K562 (cell line): ENCODE measurements around the gene SEMA3C. TPM values are rescaled to one million over a fixed set of nuclear protein-coding genes. Genes with fewer than 3 reads are reported as not detected.

ENCODE experiments used
- E2F3 ChIP-seq: fragments of 250-450 bp; sonication (Bioruptor Pico); IDR thresholded peaks from 2 replicates; pipeline ENCODE4 v1.4.0; 2020; ENCODE audit warnings: mild to moderate bottlenecking
- EGR1 ChIP-seq: fragments of 450-650 bp; conservative IDR thresholded peaks from 2 replicates; pipeline ENCODE4 v1.6.1; 2017; ENCODE audit warnings: mild to moderate bottlenecking
- FOXP1 ChIP-seq: sonication (generic); formaldehyde crosslinking; IDR thresholded peaks from 2 replicates; pipeline ENCODE4 v1.8.0; 2022; ENCODE audit warnings: mild to moderate bottlenecking, missing genetic modification reagents
- HDAC3 ChIP-seq: fragments of 450-650 bp; IDR thresholded peaks from 2 replicates; pipeline ENCODE4 v1.6.1; 2018; ENCODE audit warnings: borderline replicate concordance, mild to moderate bottlenecking, moderate library complexity; ENCODE audit not compliant: partially characterized antibody
- KLF6 ChIP-seq: fragments of 250-450 bp; sonication (Bioruptor Pico); IDR thresholded peaks from 2 replicates; pipeline ENCODE4 v1.4.0; 2020; ENCODE audit warnings: mild to moderate bottlenecking, moderate library complexity, borderline replicate concordance
- NCOA2 ChIP-seq, 2 experiments: fragments of 450-650 bp; IDR thresholded peaks; 2 replicates each; pipeline ENCODE4 v1.6.1; 2018; ENCODE audit warnings: mild to moderate bottlenecking in 2 of 2, moderate library complexity in 1 of 2; ENCODE audit not compliant: partially characterized antibody in 2 of 2
- RBM14 ChIP-seq: fragments of 200-400 bp; formaldehyde crosslinking; IDR thresholded peaks from 2 replicates; pipeline ENCODE4 v1.6.1; 2018; ENCODE audit warnings: low read depth, mild to moderate bottlenecking, low read length, moderate library complexity, borderline replicate concordance; ENCODE audit not compliant: insufficient read depth
- YBX1 ChIP-seq: fragments of 450-650 bp; IDR thresholded peaks from 2 replicates; pipeline ENCODE4 v1.7.1; 2016; ENCODE audit warnings: mild to moderate bottlenecking
- ZNF217 ChIP-seq: sonication (generic); formaldehyde crosslinking; IDR thresholded peaks from 2 replicates; pipeline ENCODE4 v1.8.0; 2022; ENCODE audit warnings: mild to moderate bottlenecking, missing genetic modification reagents
- ZNF282 ChIP-seq: sonication (generic); formaldehyde crosslinking; IDR thresholded peaks from 2 replicates; pipeline ENCODE4 v1.8.1; 2023; ENCODE audit warnings: missing genetic modification reagents
- ZNF431 ChIP-seq: sonication (generic); formaldehyde crosslinking; IDR thresholded peaks from 2 replicates; pipeline ENCODE4 v1.8.0; 2022; ENCODE audit warnings: mild to moderate bottlenecking, missing genetic modification reagents
- ZNF764 ChIP-seq: fragments of 250-450 bp; sonication (Bioruptor Pico); IDR thresholded peaks from 2 replicates; pipeline ENCODE4 v1.4.0; 2020; ENCODE audit warnings: low read depth, mild to moderate bottlenecking, moderate library complexity
- polyA plus RNA-seq, 8 experiments: library from polyadenylated mRNA; depleted of rRNA in 4 of 8; stranded (reverse) in 5 of 8; unstranded in 3 of 8; fragments of >200 nt; fragmentation: Nextera tagmentation in 2 of 8; fragmentation: Illumina TruSeq in 1 of 8; extraction: Ambion mirVana in 2 of 8; extraction: Trizol in 1 of 8; gene quantifications; 2 replicates each; pipeline versions ENCODE4 v1.2.1 to v1.2.3, GENCODE V29; 2011 to 2014; ENCODE audit warnings: inconsistent platforms in 1 of 8, missing spikeins in 1 of 8
- total RNA-seq, 7 experiments: library from RNA; depleted of rRNA in 6 of 7; stranded (reverse); fragments of >200 nt in 6 of 7; fragmentation: Illumina TruSeq in 2 of 7; extraction: Trizol in 2 of 7; gene quantifications; 2 replicates each; pipeline versions ENCODE4 v1.2.1 to v1.2.3, GENCODE V29; 2011 to 2021; ENCODE audit warnings: low replicate concordance in 1 of 7
- TF ChIP-seq, protein P1 (sequence below), 2 experiments: fragments of 450-650 bp in 1 of 2; sonication (generic) in 1 of 2; formaldehyde crosslinking in 1 of 2; IDR thresholded peaks; 2 replicates each; pipeline versions ENCODE4 v1.7.1 to v1.9.0; 2016 to 2022; ENCODE audit warnings: inconsistent platforms in 1 of 2, mild to moderate bottlenecking in 1 of 2, missing genetic modification reagents in 1 of 2
- TF ChIP-seq, protein P2 (sequence below), 2 experiments: fragments of 450-650 bp; conservative IDR thresholded peaks; 2 replicates each; pipeline ENCODE4 v1.6.1; 2017; ENCODE audit warnings: mild to moderate bottlenecking in 2 of 2, moderate library complexity in 2 of 2

SEMA3C gene
- total and polyA plus RNA-seq, 9 of the 15 experiments (the other 6 are each of a cell fraction or from before 2014, with no cell fraction given) = 0.04 to 0.36 (median 0.12) TPM; not detected in 3

DNA sequence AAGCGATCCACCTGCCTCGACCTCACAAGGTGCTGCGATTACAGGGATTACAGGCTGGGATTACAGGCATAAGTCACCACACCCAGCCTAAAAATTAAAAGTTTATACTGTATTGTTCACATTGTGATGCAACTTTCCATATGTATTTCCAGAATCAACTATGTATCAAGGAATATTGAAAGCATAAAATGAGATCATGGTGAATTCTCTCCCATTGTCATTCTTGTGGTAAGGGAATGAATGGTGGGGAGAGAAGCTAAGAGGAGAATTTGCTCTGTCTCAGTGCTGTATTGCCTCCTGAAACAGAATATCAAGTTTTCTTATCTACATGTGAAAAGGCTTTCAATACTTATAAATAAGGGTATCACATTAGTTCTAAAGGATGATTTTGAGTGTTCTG, 198.7 kb downstream of the SEMA3C start (continued):
- TF ChIP-seq, protein P1, sequence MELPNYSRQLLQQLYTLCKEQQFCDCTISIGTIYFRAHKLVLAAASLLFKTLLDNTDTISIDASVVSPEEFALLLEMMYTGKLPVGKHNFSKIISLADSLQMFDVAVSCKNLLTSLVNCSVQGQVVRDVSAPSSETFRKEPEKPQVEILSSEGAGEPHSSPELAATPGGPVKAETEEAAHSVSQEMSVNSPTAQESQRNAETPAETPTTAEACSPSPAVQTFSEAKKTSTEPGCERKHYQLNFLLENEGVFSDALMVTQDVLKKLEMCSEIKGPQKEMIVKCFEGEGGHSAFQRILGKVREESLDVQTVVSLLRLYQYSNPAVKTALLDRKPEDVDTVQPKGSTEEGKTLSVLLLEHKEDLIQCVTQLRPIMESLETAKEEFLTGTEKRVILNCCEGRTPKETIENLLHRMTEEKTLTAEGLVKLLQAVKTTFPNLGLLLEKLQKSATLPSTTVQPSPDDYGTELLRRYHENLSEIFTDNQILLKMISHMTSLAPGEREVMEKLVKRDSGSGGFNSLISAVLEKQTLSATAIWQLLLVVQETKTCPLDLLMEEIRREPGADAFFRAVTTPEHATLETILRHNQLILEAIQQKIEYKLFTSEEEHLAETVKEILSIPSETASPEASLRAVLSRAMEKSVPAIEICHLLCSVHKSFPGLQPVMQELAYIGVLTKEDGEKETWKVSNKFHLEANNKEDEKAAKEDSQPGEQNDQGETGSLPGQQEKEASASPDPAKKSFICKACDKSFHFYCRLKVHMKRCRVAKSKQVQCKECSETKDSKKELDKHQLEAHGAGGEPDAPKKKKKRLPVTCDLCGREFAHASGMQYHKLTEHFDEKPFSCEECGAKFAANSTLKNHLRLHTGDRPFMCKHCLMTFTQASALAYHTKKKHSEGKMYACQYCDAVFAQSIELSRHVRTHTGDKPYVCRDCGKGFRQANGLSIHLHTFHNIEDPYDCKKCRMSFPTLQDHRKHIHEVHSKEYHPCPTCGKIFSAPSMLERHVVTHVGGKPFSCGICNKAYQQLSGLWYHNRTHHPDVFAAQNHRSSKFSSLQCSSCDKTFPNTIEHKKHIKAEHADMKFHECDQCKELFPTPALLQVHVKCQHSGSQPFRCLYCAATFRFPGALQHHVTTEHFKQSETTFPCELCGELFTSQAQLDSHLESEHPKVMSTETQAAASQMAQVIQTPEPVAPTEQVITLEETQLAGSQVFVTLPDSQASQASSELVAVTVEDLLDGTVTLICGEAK (IDR thresholded peaks at IDR 0.05) = no peak
- TF ChIP-seq, protein P1 (CRISPR knock-in tag; IDR thresholded peaks at IDR 0.05) = no peak
- TF ChIP-seq ZNF431 (CRISPR knock-in tag) = no peak
- no peak for TF ChIP-seq ZNF764
- no peak for TF ChIP-seq NCOA2 (IDR thresholded peaks at IDR 0.05; ENCODE audit: partially characterized antibody in 2 of 2)
- no peak for TF ChIP-seq HDAC3
- no peak for TF ChIP-seq ZNF217
- no peak for TF ChIP-seq FOXP1
- TF ChIP-seq, protein P2, sequence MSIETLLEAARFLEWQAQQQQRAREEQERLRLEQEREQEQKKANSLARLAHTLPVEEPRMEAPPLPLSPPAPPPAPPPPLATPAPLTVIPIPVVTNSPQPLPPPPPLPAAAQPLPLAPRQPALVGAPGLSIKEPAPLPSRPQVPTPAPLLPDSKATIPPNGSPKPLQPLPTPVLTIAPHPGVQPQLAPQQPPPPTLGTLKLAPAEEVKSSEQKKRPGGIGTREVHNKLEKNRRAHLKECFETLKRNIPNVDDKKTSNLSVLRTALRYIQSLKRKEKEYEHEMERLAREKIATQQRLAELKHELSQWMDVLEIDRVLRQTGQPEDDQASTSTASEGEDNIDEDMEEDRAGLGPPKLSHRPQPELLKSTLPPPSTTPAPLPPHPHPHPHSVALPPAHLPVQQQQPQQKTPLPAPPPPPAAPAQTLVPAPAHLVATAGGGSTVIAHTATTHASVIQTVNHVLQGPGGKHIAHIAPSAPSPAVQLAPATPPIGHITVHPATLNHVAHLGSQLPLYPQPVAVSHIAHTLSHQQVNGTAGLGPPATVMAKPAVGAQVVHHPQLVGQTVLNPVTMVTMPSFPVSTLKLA (conservative IDR thresholded peaks at IDR 0.05) = no peak
- TF ChIP-seq KLF6 (CRISPR knock-in tag) = no peak
- TF ChIP-seq E2F3 (CRISPR knock-in tag) = no peak
- TF ChIP-seq EGR1 = no peak
- TF ChIP-seq YBX1 = no peak
- no peak for TF ChIP-seq RBM14
- TF ChIP-seq ZNF282 (CRISPR knock-in tag) = no peak
- TF ChIP-seq, all 486 proteins: peak for 0
